HG02623 (cell line): ENCODE results near the gene NELFA.

ENCODE experiments used
- ATAC-seq: cut with Tn5 transposase; IDR thresholded peaks from one replicate; pipeline ENCODE4 v1.9.1; 2021; ENCODE audit warnings: moderate library complexity; ENCODE audit not compliant: unreplicated experiment

NELFA gene

GRCh38 chr4:1968686-1969295 is 40.0 kb downstream of the NELFA start:
- ATAC-seq: no peak

GRCh38 chr4:1967512-1968149 is 41.1 kb downstream of the NELFA start:
- no peak for ATAC-seq

GRCh38 chr4:1964971-1965370 is 43.8 kb downstream of the NELFA start:
- no peak for ATAC-seq

GRCh38 chr4:1964443-1964842 is 44.3 kb downstream of the NELFA start:
- ATAC-seq: no peak

- no peak for ATAC-seq
Measured at GRCh38 chr4:1962980-1963379, 45.8 kb downstream of the NELFA start.

- no peak for ATAC-seq
Measured at GRCh38 chr4:1961563-1961962, 47.2 kb downstream of the NELFA start.

- no peak for ATAC-seq
Measured at GRCh38 chr4:1961038-1961437, 47.7 kb downstream of the NELFA start.

GRCh38 chr4:1960170-1960825 is 48.5 kb downstream of the NELFA start:
- ATAC-seq: no peak

- ATAC-seq: no peak
Measured at GRCh38 chr4:1959104-1959384, 49.7 kb downstream of the NELFA start.

GRCh38 chr4:1958276-1959103 is 50.3 kb downstream of the NELFA start:
- ATAC-seq: no peak

- ATAC-seq: no peak
Measured at GRCh38 chr4:1956631-1957030, 52.1 kb downstream of the NELFA start.

GRCh38 chr4:1953335-1953734 is 55.4 kb downstream of the NELFA start:
- no peak for ATAC-seq

- ATAC-seq: no peak
Measured at GRCh38 chr4:1952719-1953118, 56.1 kb downstream of the NELFA start.

GRCh38 chr4:1952058-1952700 is 56.6 kb downstream of the NELFA start:
- ATAC-seq: no peak

GRCh38 chr4:1950369-1950768 is 58.4 kb downstream of the NELFA start:
- no peak for ATAC-seq

GRCh38 chr4:1948892-1949436 is 59.8 kb downstream of the NELFA start:
- no peak for ATAC-seq

- no peak for ATAC-seq
Measured at GRCh38 chr4:1948232-1948631, 60.5 kb downstream of the NELFA start.

- ATAC-seq: no peak
Measured at GRCh38 chr4:1945912-1946311, 62.9 kb downstream of the NELFA start.

- no peak for ATAC-seq
Measured at GRCh38 chr4:1945124-1945895, 63.5 kb downstream of the NELFA start.

- ATAC-seq: no peak
Measured at GRCh38 chr4:1943928-1944327, 64.8 kb downstream of the NELFA start.
